RCC 7860 (cell line): ENCODE data around the gene ZMIZ2.
"Not testable (repeated sequence)": the region's sequence is repeated elsewhere in the genome, so short reads cannot be mapped to it uniquely, and the experiment has no call there.

Source experiments
- DNase-seq: peaks from one replicate; pipeline ENCODE4 v3.0.0-alpha.2; 2015; ENCODE audit warnings: low spot score
- FAIRE-seq: peaks from 2 replicates; lab custom pipeline; 2012; peaks lifted over from hg19 to GRCh38; lab: Jason Lieb, UNC

ZMIZ2 gene, protein sequence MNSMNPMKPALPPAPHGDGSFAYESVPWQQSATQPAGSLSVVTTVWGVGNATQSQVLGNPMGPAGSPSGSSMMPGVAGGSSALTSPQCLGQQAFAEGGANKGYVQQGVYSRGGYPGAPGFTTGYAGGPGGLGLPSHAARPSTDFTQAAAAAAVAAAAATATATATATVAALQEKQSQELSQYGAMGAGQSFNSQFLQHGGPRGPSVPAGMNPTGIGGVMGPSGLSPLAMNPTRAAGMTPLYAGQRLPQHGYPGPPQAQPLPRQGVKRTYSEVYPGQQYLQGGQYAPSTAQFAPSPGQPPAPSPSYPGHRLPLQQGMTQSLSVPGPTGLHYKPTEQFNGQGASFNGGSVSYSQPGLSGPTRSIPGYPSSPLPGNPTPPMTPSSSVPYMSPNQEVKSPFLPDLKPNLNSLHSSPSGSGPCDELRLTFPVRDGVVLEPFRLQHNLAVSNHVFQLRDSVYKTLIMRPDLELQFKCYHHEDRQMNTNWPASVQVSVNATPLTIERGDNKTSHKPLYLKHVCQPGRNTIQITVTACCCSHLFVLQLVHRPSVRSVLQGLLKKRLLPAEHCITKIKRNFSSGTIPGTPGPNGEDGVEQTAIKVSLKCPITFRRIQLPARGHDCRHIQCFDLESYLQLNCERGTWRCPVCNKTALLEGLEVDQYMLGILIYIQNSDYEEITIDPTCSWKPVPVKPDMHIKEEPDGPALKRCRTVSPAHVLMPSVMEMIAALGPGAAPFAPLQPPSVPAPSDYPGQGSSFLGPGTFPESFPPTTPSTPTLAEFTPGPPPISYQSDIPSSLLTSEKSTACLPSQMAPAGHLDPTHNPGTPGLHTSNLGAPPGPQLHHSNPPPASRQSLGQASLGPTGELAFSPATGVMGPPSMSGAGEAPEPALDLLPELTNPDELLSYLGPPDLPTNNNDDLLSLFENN

GRCh38 chr7:44748045-44748947, at the start of gene ZMIZ2:
Gene ZMIZ2, plus strand, starts transcription at chr7:44748847. Its CDS starts 7,403 bp downstream, at chr7:44756250.
- peak; percentile 75 for DNase-seq

DNA sequence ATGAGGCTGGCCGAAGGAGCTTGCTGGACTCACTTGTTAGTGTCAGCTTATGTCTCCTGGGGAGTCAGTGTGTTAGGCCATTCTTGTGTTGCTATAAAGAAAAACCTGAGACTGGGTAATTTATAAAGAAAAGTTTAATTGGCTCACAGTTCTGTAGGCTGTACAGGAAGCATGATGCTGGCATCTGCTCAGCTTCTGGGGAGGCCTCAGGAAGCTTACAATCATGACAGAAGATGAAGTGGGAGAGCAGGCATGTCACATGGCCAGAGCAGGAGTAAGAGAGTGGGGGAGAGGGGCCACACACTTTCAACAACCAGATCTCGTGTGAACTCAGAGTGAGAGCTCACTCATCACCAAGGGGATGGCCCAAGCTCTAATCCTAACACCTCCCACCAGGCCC, 49.0 kb upstream of the ZMIZ2 start:
- not testable (repeated sequence) for FAIRE-seq, DNase-seq

More at GRCh38 chr7:44748045-44748947, at the start of gene ZMIZ2:
- FAIRE-seq = no peak

DNA sequence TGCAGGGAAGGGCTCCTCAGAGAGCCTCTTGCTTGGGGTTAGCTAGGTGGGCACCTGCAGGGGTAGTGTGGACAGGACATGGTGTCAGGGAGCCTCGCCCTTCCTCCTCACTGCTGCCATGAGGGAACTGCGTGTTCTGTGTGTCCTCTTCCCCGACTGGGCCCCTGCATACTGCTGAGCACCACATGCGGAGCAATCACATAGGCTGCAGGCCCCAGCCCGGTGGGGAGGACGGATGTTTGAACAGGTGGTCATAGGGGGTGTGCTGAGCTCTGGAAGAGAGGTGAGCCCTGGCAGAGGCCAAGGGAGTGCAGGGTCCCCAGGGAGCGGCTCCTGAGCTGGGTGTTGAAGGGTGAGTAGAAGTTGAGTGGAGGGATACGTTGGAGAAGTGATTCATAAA, 48.3 kb upstream of the ZMIZ2 start:
- FAIRE-seq = no peak
- no peak for DNase-seq

DNA sequence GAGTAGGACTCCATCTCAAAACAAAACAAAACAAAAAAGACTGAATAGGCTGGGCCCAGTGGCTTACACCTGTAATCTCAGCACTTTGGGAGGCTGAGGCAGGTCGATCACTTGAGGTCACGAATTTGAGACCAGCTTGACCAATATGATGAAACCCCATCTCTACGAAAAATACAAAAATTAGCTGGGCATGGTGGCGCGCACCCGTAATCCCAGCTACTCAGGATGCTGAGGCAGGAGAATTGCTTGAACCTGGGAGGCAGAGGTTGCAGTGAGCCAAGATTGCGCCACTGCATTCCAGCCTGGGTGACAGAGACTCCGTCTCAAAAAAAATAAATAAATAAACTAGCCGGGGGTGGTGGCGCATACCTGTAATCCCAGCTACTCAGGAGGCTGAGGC, 45.3 kb upstream of the ZMIZ2 start:
- not testable (repeated sequence) for DNase-seq, FAIRE-seq

DNA sequence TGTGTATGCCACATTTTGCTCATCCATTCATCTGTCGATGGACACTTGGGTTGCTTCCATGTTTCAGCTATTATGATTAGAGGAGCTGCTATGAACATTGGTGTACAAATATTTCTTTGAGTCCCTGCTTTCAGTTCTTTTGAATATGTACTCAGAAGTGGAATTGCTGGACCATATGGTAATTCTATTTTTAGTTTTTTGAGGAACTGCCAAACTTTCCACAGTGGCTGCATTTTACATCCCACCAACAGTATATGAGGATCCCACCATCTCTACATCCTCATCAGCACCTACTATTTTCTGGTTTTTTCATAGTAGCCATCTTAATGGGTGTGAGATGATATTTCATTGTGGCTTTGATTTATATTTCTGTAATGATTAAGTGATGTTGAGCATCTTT, 44.7 kb upstream of the ZMIZ2 start:
- no peak for DNase-seq
- no peak for FAIRE-seq

DNA sequence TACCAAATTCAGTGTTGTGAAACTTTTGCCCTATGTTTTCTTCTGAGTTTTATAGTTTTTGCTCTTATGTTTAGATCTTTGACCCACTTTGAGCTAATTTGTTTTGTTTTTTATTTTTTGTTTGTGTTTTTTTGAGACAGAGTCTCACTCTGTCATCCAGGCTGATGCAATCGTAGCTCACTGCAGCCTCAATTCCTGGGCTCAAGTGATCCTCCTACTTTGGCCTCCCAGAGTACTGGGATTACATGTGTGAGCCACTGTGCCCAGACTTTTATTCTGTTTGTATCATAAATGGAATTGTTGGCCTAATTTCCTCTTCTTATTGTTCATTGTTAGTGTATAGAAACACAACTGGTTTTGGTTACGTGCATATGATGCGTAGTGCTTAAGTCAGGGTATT, 43.2 kb upstream of the ZMIZ2 start:
- DNase-seq = no peak
- FAIRE-seq = no peak

DNA sequence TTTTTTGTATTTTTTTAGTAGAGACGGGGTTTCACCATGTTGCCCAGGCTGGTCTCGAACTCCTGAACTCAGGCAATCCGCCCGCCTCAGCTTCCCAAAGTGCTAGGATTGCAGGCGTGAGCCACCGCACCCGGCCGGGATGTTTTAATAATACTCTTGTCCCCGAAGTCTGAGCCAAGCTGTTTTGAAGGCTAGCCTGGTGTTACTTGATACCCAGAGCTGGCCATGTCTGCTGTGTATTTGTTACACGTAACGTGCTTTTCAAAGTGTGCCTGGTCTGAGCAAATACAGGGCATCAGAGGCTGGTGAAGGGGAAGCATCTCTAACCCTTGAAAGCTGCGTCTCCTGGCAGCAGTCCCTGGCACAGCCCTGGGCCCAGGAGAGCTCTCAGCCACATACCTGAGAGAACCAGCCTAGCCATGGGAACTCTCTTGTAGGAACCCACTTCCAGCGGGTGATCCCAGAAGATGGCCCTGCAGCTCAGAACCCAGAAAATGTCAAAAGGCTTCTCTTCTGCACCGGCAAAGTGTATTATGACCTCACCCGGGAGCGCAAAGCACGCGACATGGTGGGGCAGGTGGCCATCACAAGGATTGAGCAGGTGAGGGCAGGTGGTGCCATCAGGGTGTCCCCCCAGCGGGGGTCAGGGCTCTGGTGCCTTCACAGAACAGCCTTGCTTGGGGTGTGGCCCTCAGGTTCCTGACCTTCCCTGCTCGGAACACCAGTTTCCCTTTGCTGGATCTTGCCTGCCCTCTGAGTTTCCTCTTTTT, 41.7 kb upstream of the ZMIZ2 start:
- FAIRE-seq = no peak

DNA sequence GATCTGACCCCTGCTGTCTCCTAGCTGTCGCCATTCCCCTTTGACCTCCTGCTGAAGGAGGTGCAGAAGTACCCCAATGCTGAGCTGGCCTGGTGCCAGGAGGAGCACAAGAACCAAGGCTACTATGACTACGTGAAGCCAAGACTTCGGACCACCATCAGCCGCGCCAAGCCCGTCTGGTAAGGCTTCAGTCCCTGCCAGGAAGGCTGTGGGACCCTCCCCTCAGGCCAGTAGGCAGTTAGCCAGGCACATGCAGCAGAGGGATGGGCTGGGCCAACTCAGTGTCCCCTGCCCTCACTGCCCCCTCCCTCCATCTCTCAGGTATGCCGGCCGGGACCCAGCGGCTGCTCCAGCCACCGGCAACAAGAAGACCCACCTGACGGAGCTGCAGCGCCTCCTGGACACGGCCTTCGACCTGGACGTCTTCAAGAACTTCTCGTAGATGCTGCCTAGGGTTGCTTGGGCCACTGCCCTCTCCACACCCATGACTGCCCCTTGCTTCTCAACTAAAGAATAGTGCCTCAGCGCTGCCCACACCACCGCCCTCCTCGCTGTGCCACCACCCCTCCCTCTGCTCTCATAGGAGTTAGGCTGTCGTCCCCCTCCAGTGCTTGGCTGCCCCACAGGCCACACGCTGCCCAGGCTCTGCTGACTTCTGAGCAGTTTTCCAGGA, 41.0 kb upstream of the ZMIZ2 start:
- FAIRE-seq = no peak
- no peak for DNase-seq

More for the DNA sequence above, 41.7 kb upstream of the ZMIZ2 start:
- no peak for DNase-seq

- DNase-seq = no peak
- no peak for FAIRE-seq
These were observed 39.4 kb upstream of the ZMIZ2 start for GRCh38 chr7:44709011-44709915.

- no peak for DNase-seq
- no peak for FAIRE-seq
These were observed 38.6 kb upstream of the ZMIZ2 start for GRCh38 chr7:44709945-44710596.

DNA sequence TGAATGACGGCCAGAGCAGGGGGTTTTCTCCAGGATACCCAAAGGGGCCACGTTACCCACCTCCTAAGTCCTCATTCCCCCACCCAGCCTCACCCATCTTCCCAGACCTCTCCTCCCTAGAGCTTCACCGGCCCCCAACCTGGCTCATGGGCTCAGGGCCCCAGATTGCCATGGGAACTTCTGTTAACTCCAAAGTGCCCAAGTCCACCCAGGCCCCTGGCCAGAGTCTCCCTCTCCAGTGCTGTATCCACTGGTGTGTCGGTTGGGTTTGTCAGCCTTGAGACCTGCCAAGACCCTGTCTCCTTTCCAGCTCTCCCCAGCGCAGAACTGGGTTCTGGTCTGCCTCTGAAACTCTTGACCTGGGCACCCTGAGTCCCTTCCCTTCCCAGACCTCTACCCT, 37.1 kb upstream of the ZMIZ2 start:
- FAIRE-seq (no peak), DNase-seq (no peak)

DNA sequence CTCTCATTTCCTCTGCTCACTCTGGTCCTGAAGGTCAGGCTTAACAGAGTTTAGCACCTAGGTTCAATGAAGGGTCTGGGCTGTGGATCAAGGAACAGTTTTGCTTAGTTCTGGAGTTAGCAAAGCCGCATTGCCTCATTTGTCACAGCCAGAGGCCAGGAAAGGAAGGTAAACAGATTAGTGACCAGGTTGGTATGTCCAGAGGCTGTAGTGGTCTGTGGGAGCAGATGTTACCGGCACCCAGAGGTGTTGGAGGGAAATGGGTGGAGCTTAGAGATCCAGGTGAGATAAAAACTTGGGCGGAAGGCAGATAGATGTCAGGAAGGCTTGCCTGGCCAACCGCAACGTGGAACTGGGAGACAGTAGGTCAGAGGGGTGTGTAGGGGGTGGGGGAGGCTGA, 36.6 kb upstream of the ZMIZ2 start:
- FAIRE-seq (no peak), DNase-seq (no peak)

GRCh38 chr7:44713141-44713540, 35.5 kb upstream of the ZMIZ2 start:
- no peak for DNase-seq
- no peak for FAIRE-seq

DNA sequence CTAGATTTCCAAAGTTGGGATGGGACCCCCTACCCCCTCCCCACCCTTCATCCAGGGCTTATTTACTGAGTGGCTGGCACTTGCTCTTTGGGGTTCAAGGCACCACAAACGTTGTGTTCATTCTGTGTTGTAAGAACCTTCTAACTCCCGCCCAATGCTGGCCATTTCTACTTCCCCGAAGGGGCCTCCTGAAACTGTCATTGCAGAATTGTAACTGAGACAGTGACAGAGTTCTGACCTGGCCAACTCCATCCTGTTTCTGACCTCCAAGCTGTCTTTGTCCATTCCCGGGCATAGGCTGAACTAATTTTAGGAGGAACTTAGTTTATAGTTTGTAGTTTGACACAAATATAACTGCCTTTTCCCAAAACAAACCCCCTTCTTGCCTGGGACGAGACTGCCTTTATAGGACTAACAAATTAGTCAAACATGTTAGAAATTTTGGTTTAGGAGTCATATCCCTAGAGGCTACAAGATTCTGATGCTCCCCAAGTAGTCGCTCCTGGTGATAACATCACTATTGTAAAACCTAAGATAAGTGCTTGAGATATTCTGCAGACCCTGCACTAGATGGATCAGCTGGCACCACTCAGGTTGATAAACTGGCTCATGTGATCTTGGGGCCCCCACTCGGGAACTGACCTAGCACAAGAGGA, 34.8 kb upstream of the ZMIZ2 start:
- FAIRE-seq = no peak

DNA sequence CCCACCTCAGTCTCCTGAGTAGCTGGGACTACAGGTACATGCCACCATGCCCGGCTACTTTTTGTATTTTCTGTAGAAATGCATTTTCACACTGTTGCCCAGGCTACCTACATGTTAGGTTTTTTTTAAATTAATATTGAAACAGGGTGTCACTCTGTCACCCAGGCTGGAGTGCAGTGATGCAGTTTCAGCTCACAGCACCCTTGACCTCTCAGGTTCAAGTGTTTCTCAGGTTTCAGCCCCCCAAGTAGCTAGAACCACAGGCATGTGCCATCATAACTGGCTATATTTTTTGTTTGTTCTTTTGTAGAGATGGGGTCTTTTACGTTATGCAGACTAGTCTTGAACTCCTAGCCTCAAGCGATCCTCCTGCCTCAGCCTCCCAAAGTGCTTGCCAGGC, 32.4 kb upstream of the ZMIZ2 start:
- FAIRE-seq = no peak
- DNase-seq = no peak

More for the DNA sequence above, 34.8 kb upstream of the ZMIZ2 start:
- DNase-seq = no peak

GRCh38 chr7:44720301-44720700, 28.3 kb upstream of the ZMIZ2 start:
- peak; percentile 25 for FAIRE-seq
- DNase-seq = no peak

DNA sequence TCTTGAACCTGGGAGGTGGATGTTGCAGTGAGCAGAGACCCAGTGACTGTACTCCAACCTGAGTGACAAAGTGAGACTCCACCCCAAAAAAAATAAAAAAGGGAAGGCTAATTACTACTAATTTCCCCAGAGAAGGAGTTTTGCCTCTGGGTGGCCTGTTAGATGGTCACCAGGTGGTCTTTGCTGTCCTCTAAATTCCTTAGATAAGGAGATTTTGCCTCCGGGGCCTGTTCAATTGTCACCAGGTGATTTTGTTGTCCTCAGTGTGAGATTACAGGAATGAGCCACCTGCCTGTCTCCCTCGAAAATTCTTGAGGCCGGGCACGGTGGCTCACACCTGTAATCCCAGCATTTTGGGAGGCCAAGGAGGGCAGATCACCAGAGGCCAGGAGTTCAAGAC, 24.4 kb upstream of the ZMIZ2 start:
- FAIRE-seq (no peak), DNase-seq (no peak)
